ENCODE results near the gene CUL4A.

CUL4A gene

GRCh38 chr13:113192902-113193301 lies 16.5 kb upstream of the CUL4A start:
- Histone ChIP-seq H3K9me3 (ENCODE audit: control insufficient read depth in 2 of 2, low read length in 2 of 2) (no peaks in the 10 kb centered on the region), H3K9ac (ENCODE audit: low read length in 2 of 2) (peak overlapping the region in 1 of 2 donors; percentile 5), H3K27ac (ENCODE audit: low read length) (no peak overlapping the region), H3K4me1 (ENCODE audit: control insufficient read depth, insufficient read depth, low read length) (no peaks in the 10 kb centered on the region), H3K27me3 (ENCODE audit: control insufficient read depth in 1 of 2, insufficient read depth in 2 of 2, low read length in 2 of 2) (no peaks in the 10 kb centered on the region), H3K36me3 (ENCODE audit: control insufficient read depth in 2 of 2, insufficient read depth in 2 of 2, low read length in 2 of 2) (peaks cover 59 to 72% of the 10 kb centered on the region in 2 donors), H3K4me3 (ENCODE audit: low read length in 2 of 2) (no peak overlapping the region)

- Histone ChIP-seq H3K4me1 (ENCODE audit: control insufficient read depth, insufficient read depth, low read length) (no peaks in the 10 kb centered on the region), H3K27ac (ENCODE audit: low read length) (no peak overlapping the region), H3K9ac (ENCODE audit: low read length in 2 of 2) (no peak overlapping the region), H3K36me3 (ENCODE audit: control insufficient read depth in 2 of 2, insufficient read depth in 2 of 2, low read length in 2 of 2) (peaks cover 60 to 75% of the 10 kb centered on the region in 2 donors), H3K4me3 (ENCODE audit: low read length in 2 of 2) (no peak overlapping the region), H3K27me3 (ENCODE audit: control insufficient read depth in 1 of 2, insufficient read depth in 2 of 2, low read length in 2 of 2) (no peaks in the 10 kb centered on the region), H3K9me3 (ENCODE audit: control insufficient read depth in 2 of 2, low read length in 2 of 2) (no peaks in the 10 kb centered on the region)
Observed at GRCh38 chr13:113195360-113195759, 14.1 kb upstream of the CUL4A start.

- peaks cover 53 to 61% of the 10 kb centered on the region in 2 donors for H3K36me3 ChIP-seq (ENCODE audit: control insufficient read depth in 2 of 2, insufficient read depth in 2 of 2, low read length in 2 of 2)
- H3K9me3 ChIP-seq (ENCODE audit: control insufficient read depth in 2 of 2, low read length in 2 of 2): no peaks in the 10 kb centered on the region
- no peaks in the 10 kb centered on the region for H3K4me1 ChIP-seq (ENCODE audit: control insufficient read depth, insufficient read depth, low read length)
- no peak overlapping the region for H3K4me3 ChIP-seq (ENCODE audit: low read length in 2 of 2)
- no peaks in the 10 kb centered on the region for H3K27me3 ChIP-seq (ENCODE audit: control insufficient read depth in 1 of 2, insufficient read depth in 2 of 2, low read length in 2 of 2)
- H3K27ac ChIP-seq (ENCODE audit: low read length): no peak overlapping the region
- H3K9ac ChIP-seq (ENCODE audit: low read length in 2 of 2): no peak overlapping the region
Observed at GRCh38 chr13:113196970-113197737, 12.3 kb upstream of the CUL4A start.

GRCh38 chr13:113201815-113202214 lies 7.6 kb upstream of the CUL4A start:
- H3K9me3 ChIP-seq (ENCODE audit: control insufficient read depth in 2 of 2, low read length in 2 of 2): no peaks in the 10 kb centered on the region
- H3K4me3 ChIP-seq (ENCODE audit: low read length in 2 of 2): no peak overlapping the region
- no peak overlapping the region for H3K27ac ChIP-seq (ENCODE audit: low read length)
- no peak overlapping the region for H3K9ac ChIP-seq (ENCODE audit: low read length in 2 of 2)
- no peaks in the 10 kb centered on the region for H3K27me3 ChIP-seq (ENCODE audit: control insufficient read depth in 1 of 2, insufficient read depth in 2 of 2, low read length in 2 of 2)
- peaks cover 39% of the 10 kb centered on the region for H3K4me1 ChIP-seq (ENCODE audit: control insufficient read depth, insufficient read depth, low read length)
- peaks cover 27 to 34% of the 10 kb centered on the region in 2 donors for H3K36me3 ChIP-seq (ENCODE audit: control insufficient read depth in 2 of 2, insufficient read depth in 2 of 2, low read length in 2 of 2)

GRCh38 chr13:113202912-113203311 lies 6.5 kb upstream of the CUL4A start:
- Histone ChIP-seq H3K4me3 (ENCODE audit: low read length in 2 of 2) (no peak overlapping the region), H3K4me1 (ENCODE audit: control insufficient read depth, insufficient read depth, low read length) (peaks cover 47% of the 10 kb centered on the region), H3K27ac (ENCODE audit: low read length) (peak overlapping the region; percentile 80), H3K36me3 (ENCODE audit: control insufficient read depth in 2 of 2, insufficient read depth in 2 of 2, low read length in 2 of 2) (peaks cover 16 to 23% of the 10 kb centered on the region in 2 donors), H3K27me3 (ENCODE audit: control insufficient read depth in 1 of 2, insufficient read depth in 2 of 2, low read length in 2 of 2) (no peaks in the 10 kb centered on the region), H3K9me3 (ENCODE audit: control insufficient read depth in 2 of 2, low read length in 2 of 2) (no peaks in the 10 kb centered on the region), H3K9ac (ENCODE audit: low read length in 2 of 2) (no peak overlapping the region)

- Histone ChIP-seq H3K4me1 (ENCODE audit: control insufficient read depth, insufficient read depth, low read length) (peaks cover 49% of the 10 kb centered on the region), H3K4me3 (ENCODE audit: low read length in 2 of 2) (peak overlapping the region in 1 of 2 donors; percentile 29), H3K27me3 (ENCODE audit: control insufficient read depth in 1 of 2, insufficient read depth in 2 of 2, low read length in 2 of 2) (no peaks in the 10 kb centered on the region), H3K9me3 (ENCODE audit: control insufficient read depth in 2 of 2, low read length in 2 of 2) (no peaks in the 10 kb centered on the region), H3K27ac (ENCODE audit: low read length) (peak overlapping the region; percentile 80), H3K9ac (ENCODE audit: low read length in 2 of 2) (peak overlapping the region in 1 of 2 donors; percentile 55), H3K36me3 (ENCODE audit: control insufficient read depth in 2 of 2, insufficient read depth in 2 of 2, low read length in 2 of 2) (peaks cover 11 to 16% of the 10 kb centered on the region in 2 donors)
Observed at GRCh38 chr13:113203507-113204377, 5.7 kb upstream of the CUL4A start.

- H3K27ac ChIP-seq (ENCODE audit: low read length): peak overlapping the region; percentile 80
- peak overlapping the region in 1 of 2 donors; percentile 21 for H3K9ac ChIP-seq (ENCODE audit: low read length in 2 of 2)
- no peaks in the 10 kb centered on the region for H3K27me3 ChIP-seq (ENCODE audit: control insufficient read depth in 1 of 2, insufficient read depth in 2 of 2, low read length in 2 of 2)
- H3K4me3 ChIP-seq (ENCODE audit: low read length in 2 of 2): peak overlapping the region in 1 of 2 donors; percentile 29
- peaks cover 49% of the 10 kb centered on the region for H3K4me1 ChIP-seq (ENCODE audit: control insufficient read depth, insufficient read depth, low read length)
- peaks cover 10 to 12% of the 10 kb centered on the region in 2 donors for H3K36me3 ChIP-seq (ENCODE audit: control insufficient read depth in 2 of 2, insufficient read depth in 2 of 2, low read length in 2 of 2)
- no peaks in the 10 kb centered on the region for H3K9me3 ChIP-seq (ENCODE audit: control insufficient read depth in 2 of 2, low read length in 2 of 2)
Observed at GRCh38 chr13:113204378-113204734, 5.1 kb upstream of the CUL4A start.

- H3K9me3 ChIP-seq (ENCODE audit: control insufficient read depth in 2 of 2, low read length in 2 of 2): no peaks in the 10 kb centered on the region
- H3K36me3 ChIP-seq (ENCODE audit: control insufficient read depth in 2 of 2, insufficient read depth in 2 of 2, low read length in 2 of 2): peaks cover 3 to 5% of the 10 kb centered on the region in 2 donors
- H3K9ac ChIP-seq (ENCODE audit: low read length in 2 of 2): no peak overlapping the region
- no peaks in the 10 kb centered on the region for H3K27me3 ChIP-seq (ENCODE audit: control insufficient read depth in 1 of 2, insufficient read depth in 2 of 2, low read length in 2 of 2)
- H3K27ac ChIP-seq (ENCODE audit: low read length): peak overlapping the region; percentile 80
- H3K4me1 ChIP-seq (ENCODE audit: control insufficient read depth, insufficient read depth, low read length): peaks cover 49% of the 10 kb centered on the region
- peak overlapping the region in 1 of 2 donors; percentile 9 for H3K4me3 ChIP-seq (ENCODE audit: low read length in 2 of 2)
Observed at GRCh38 chr13:113205428-113205931, 3.9 kb upstream of the CUL4A start.

GRCh38 chr13:113207460-113207859 lies 2.0 kb upstream of the CUL4A start:
- H3K4me1 ChIP-seq (ENCODE audit: control insufficient read depth, insufficient read depth, low read length): peaks cover 54% of the 10 kb centered on the region
- no peaks in the 10 kb centered on the region for H3K27me3 ChIP-seq (ENCODE audit: control insufficient read depth in 1 of 2, insufficient read depth in 2 of 2, low read length in 2 of 2)

GRCh38 chr13:113207890-113208420 lies 1.5 kb upstream of the CUL4A start:
- Histone ChIP-seq H3K27ac (ENCODE audit: low read length) (peak overlapping the region; percentile 94), H3K9ac (ENCODE audit: low read length in 2 of 2) (peak overlapping the region; percentile 88 to 90), H3K36me3 (ENCODE audit: control insufficient read depth in 2 of 2, insufficient read depth in 2 of 2, low read length in 2 of 2) (peaks cover 5 to 6% of the 10 kb centered on the region in 2 donors), H3K9me3 (ENCODE audit: control insufficient read depth in 2 of 2, low read length in 2 of 2) (no peaks in the 10 kb centered on the region), H3K4me3 (ENCODE audit: low read length in 2 of 2) (peak overlapping the region; percentile 96), H3K27me3 (ENCODE audit: control insufficient read depth in 1 of 2, insufficient read depth in 2 of 2, low read length in 2 of 2) (no peaks in the 10 kb centered on the region), H3K4me1 (ENCODE audit: control insufficient read depth, insufficient read depth, low read length) (peaks cover 52% of the 10 kb centered on the region)

More at GRCh38 chr13:113207460-113207859, 2.0 kb upstream of the CUL4A start:
- peak overlapping the region; percentile 94 for H3K27ac ChIP-seq (ENCODE audit: low read length)
- no peaks in the 10 kb centered on the region for H3K9me3 ChIP-seq (ENCODE audit: control insufficient read depth in 2 of 2, low read length in 2 of 2)
- peak overlapping the region; percentile 88 to 90 for H3K9ac ChIP-seq (ENCODE audit: low read length in 2 of 2)
- peaks cover 5 to 6% of the 10 kb centered on the region in 2 donors for H3K36me3 ChIP-seq (ENCODE audit: control insufficient read depth in 2 of 2, insufficient read depth in 2 of 2, low read length in 2 of 2)
- peak overlapping the region; percentile 96 for H3K4me3 ChIP-seq (ENCODE audit: low read length in 2 of 2)
